ENCODE data around the gene EIF2S1. TPM values are rescaled to one million over a fixed set of nuclear protein-coding genes. Genes with fewer than 3 reads are reported as not detected.
"Not testable (repeated sequence)": the region's sequence is repeated elsewhere in the genome, so short reads cannot be mapped to it uniquely, and the experiment has no call there.

The EIF2S1 gene
- total RNA-seq, result 100 to 1,000 TPM in 1 of 2 experiments, 10 to 100 TPM in 1; 93.2 to 103 TPM

- H3K4me3 Mint-ChIP-seq, result peak within 1 kb of the TSS; percentile 98
- POLR2A ChIA-PET, result interaction anchor here (1.0 to 1.2 kb wide), 4 partner anchors 41 to 335 kb away, joined by 3 to 10 read pairs (median 3); partner anchors contain the start of gene RDH11
- H3K9me3 Mint-ChIP-seq, result no peaks in the 10 kb centered on the region
- peak; percentile 98 for DNase-seq
- H3K4me1 Mint-ChIP-seq, result peaks cover 43% of the 10 kb centered on the region
- H3K27ac Mint-ChIP-seq, result peak within 1 kb of the TSS; percentile 96
- no peaks in the 10 kb centered on the region for H3K36me3 Mint-ChIP-seq
- H3K27me3 Mint-ChIP-seq, result no peaks in the 10 kb centered on the region
- ATAC-seq (ENCODE audit: low read depth), result peak; percentile 93
These were observed at the start of gene EIF2S1, which contains the start of gene ATP6V1D for GRCh38 chr14:67359775-67360469. EIF2S1 (plus strand) TSS chr14:67360328; CDS start chr14:67364768, 4,440 bp downstream. ATP6V1D (minus strand) TSS chr14:67359804; CDS start chr14:67359698, 106 bp downstream.

GRCh38 chr14:67311868-67312267, 48.3 kb upstream of the EIF2S1 start:
- peaks cover 7% of the 10 kb centered on the region for H3K36me3 Mint-ChIP-seq
- H3K4me1 Mint-ChIP-seq, result peaks cover 2% of the 10 kb centered on the region
- H3K9me3 Mint-ChIP-seq, result no peaks in the 10 kb centered on the region
- no peak for DNase-seq
- no peak overlapping the region for H3K27ac Mint-ChIP-seq
- H3K27me3 Mint-ChIP-seq, result no peaks in the 10 kb centered on the region
- H3K4me3 Mint-ChIP-seq, result no peak overlapping the region
- no peak for ATAC-seq (ENCODE audit: low read depth)
- POLR2A ChIA-PET, result no interaction called here

- H3K27me3 Mint-ChIP-seq, result no peaks in the 10 kb centered on the region
- H3K27ac Mint-ChIP-seq, result no peak overlapping the region
- no peak for ATAC-seq (ENCODE audit: low read depth)
- POLR2A ChIA-PET, result no interaction called here
- H3K9me3 Mint-ChIP-seq, result no peaks in the 10 kb centered on the region
- peaks cover 5% of the 10 kb centered on the region for H3K36me3 Mint-ChIP-seq
- no peak for DNase-seq
- no peaks in the 10 kb centered on the region for H3K4me1 Mint-ChIP-seq
- H3K4me3 Mint-ChIP-seq, result no peak overlapping the region
These were observed 47.0 kb upstream of the EIF2S1 start for GRCh38 chr14:67313153-67313552.

- Mint-ChIP-seq H3K4me3 (no peak overlapping the region), H3K27ac (no peak overlapping the region), H3K4me1 (no peaks in the 10 kb centered on the region), H3K36me3 (peaks cover 3% of the 10 kb centered on the region), H3K9me3 (no peaks in the 10 kb centered on the region), H3K27me3 (no peaks in the 10 kb centered on the region)
- DNase-seq, result no peak
- ATAC-seq (ENCODE audit: low read depth), result no peak
- POLR2A ChIA-PET, result no interaction called here
These were observed 42.3 kb upstream of the EIF2S1 start for GRCh38 chr14:67317822-67318221.

GRCh38 chr14:67319142-67319541, 41.0 kb upstream of the EIF2S1 start:
- no peaks in the 10 kb centered on the region for H3K4me1 Mint-ChIP-seq
- POLR2A ChIA-PET, result interaction anchor here (0.5 to 0.6 kb wide), 2 partner anchors 32 to 40 kb away, joined by 3 read pairs; partner anchors contain the start of gene ATP6V1D

GRCh38 chr14:67329666-67330065, 30.5 kb upstream of the EIF2S1 start:
- POLR2A ChIA-PET; DNase-seq; ATAC-seq (ENCODE audit: low read depth); H3K4me3 Mint-ChIP-seq; H3K4me1 Mint-ChIP-seq; H3K27ac Mint-ChIP-seq; H3K27me3 Mint-ChIP-seq; H3K9me3 Mint-ChIP-seq: not testable (repeated sequence)
- H3K36me3 Mint-ChIP-seq, result peaks cover 39% of the 10 kb centered on the region

More at GRCh38 chr14:67319142-67319541, 41.0 kb upstream of the EIF2S1 start:
- H3K27ac Mint-ChIP-seq, result no peak overlapping the region
- H3K27me3 Mint-ChIP-seq, result no peaks in the 10 kb centered on the region
- no peak overlapping the region for H3K4me3 Mint-ChIP-seq
- ATAC-seq (ENCODE audit: low read depth) (no peak), DNase-seq (no peak)
- no peaks in the 10 kb centered on the region for H3K9me3 Mint-ChIP-seq
- H3K36me3 Mint-ChIP-seq, result peaks cover 1% of the 10 kb centered on the region

- no peak overlapping the region for H3K27ac Mint-ChIP-seq
- H3K36me3 Mint-ChIP-seq, result peaks cover 31% of the 10 kb centered on the region
- ATAC-seq (ENCODE audit: low read depth) (no peak), DNase-seq (no peak)
- peaks cover 1% of the 10 kb centered on the region for H3K9me3 Mint-ChIP-seq
- H3K27me3 Mint-ChIP-seq, result no peaks in the 10 kb centered on the region
- POLR2A ChIA-PET, result no interaction called here
- no peak overlapping the region for H3K4me3 Mint-ChIP-seq
- no peaks in the 10 kb centered on the region for H3K4me1 Mint-ChIP-seq
These were observed 28.6 kb upstream of the EIF2S1 start for GRCh38 chr14:67331368-67332125.

- no peak for ATAC-seq (ENCODE audit: low read depth)
- peaks cover 28% of the 10 kb centered on the region for H3K36me3 Mint-ChIP-seq
- H3K4me1 Mint-ChIP-seq, result no peaks in the 10 kb centered on the region
- no peak for DNase-seq
- no peak overlapping the region for H3K4me3 Mint-ChIP-seq
- no peaks in the 10 kb centered on the region for H3K27me3 Mint-ChIP-seq
- POLR2A ChIA-PET, result no interaction called here
- H3K9me3 Mint-ChIP-seq, result peaks cover 1% of the 10 kb centered on the region
- H3K27ac Mint-ChIP-seq, result no peak overlapping the region
These were observed 27.7 kb upstream of the EIF2S1 start for GRCh38 chr14:67332468-67332867.

- H3K4me1 Mint-ChIP-seq, result no peaks in the 10 kb centered on the region
- DNase-seq (no peak), ATAC-seq (ENCODE audit: low read depth) (no peak)
- no peaks in the 10 kb centered on the region for H3K27me3 Mint-ChIP-seq
- H3K36me3 Mint-ChIP-seq, result peaks cover 26% of the 10 kb centered on the region
- H3K9me3 Mint-ChIP-seq, result no peaks in the 10 kb centered on the region
- H3K4me3 Mint-ChIP-seq, result no peak overlapping the region
- POLR2A ChIA-PET, result no interaction called here
- H3K27ac Mint-ChIP-seq, result no peak overlapping the region
These were observed 24.3 kb upstream of the EIF2S1 start for GRCh38 chr14:67335781-67336180.

GRCh38 chr14:67341231-67341630, 18.9 kb upstream of the EIF2S1 start:
- H3K27ac Mint-ChIP-seq; H3K4me3 Mint-ChIP-seq; POLR2A ChIA-PET; ATAC-seq (ENCODE audit: low read depth); H3K4me1 Mint-ChIP-seq; DNase-seq; H3K9me3 Mint-ChIP-seq; H3K27me3 Mint-ChIP-seq: not testable (repeated sequence)
- peaks cover 18% of the 10 kb centered on the region for H3K36me3 Mint-ChIP-seq

- POLR2A ChIA-PET, result no interaction called here
- Mint-ChIP-seq H3K27me3 (no peaks in the 10 kb centered on the region), H3K27ac (no peak overlapping the region), H3K36me3 (peaks cover 21% of the 10 kb centered on the region), H3K4me3 (no peak overlapping the region), H3K4me1 (no peaks in the 10 kb centered on the region), H3K9me3 (no peaks in the 10 kb centered on the region)
- DNase-seq, result no peak
- ATAC-seq (ENCODE audit: low read depth), result no peak
These were observed 16.4 kb upstream of the EIF2S1 start for GRCh38 chr14:67343601-67344230.

- Mint-ChIP-seq H3K36me3 (peaks cover 15% of the 10 kb centered on the region), H3K27ac (no peak overlapping the region)
These were observed 14.5 kb upstream of the EIF2S1 start for GRCh38 chr14:67345583-67345982.

GRCh38 chr14:67352055-67352454, 8.1 kb upstream of the EIF2S1 start:
- H3K4me3 Mint-ChIP-seq, result no peak overlapping the region
- POLR2A ChIA-PET, result no interaction called here

More at GRCh38 chr14:67345583-67345982, 14.5 kb upstream of the EIF2S1 start:
- H3K4me1 Mint-ChIP-seq, result no peaks in the 10 kb centered on the region
- H3K27me3 Mint-ChIP-seq, result no peaks in the 10 kb centered on the region
- POLR2A ChIA-PET, result no interaction called here
- ATAC-seq (ENCODE audit: low read depth), result no peak
- no peak for DNase-seq
- H3K9me3 Mint-ChIP-seq, result no peaks in the 10 kb centered on the region
- H3K4me3 Mint-ChIP-seq, result no peak overlapping the region

More at GRCh38 chr14:67352055-67352454, 8.1 kb upstream of the EIF2S1 start:
- no peak overlapping the region for H3K27ac Mint-ChIP-seq
- no peaks in the 10 kb centered on the region for H3K9me3 Mint-ChIP-seq
- ATAC-seq (ENCODE audit: low read depth), result no peak
- no peak for DNase-seq
- H3K27me3 Mint-ChIP-seq, result no peaks in the 10 kb centered on the region
- H3K36me3 Mint-ChIP-seq, result peaks cover 14% of the 10 kb centered on the region
- peaks cover 1% of the 10 kb centered on the region for H3K4me1 Mint-ChIP-seq
